HCT116 (cell line): Measurements from ENCODE around the gene DOCK7. TPM values are rescaled to one million over a fixed set of nuclear protein-coding genes. Genes with fewer than 3 reads are reported as not detected.

Experiments
- ATAC-seq: fragments of 200-7000 bp; cut with Tn5 transposase; 2 replicates; pipeline ENCODE4 v1.9.1; 2020; ENCODE audit warnings: mild to moderate bottlenecking, moderate library complexity
- BruUV-seq: library from RNA; stranded (reverse); fragments of 400-500 nt; replicated peaks from 2 replicates; lab custom pipeline; 2021; lab: Mats Ljungman, UMichigan
- CTCF ChIA-PET: fragments of 300-600 bp; sonication (Branson Sonifier 250); formaldehyde crosslinking; loops from one replicate; lab custom pipeline; 2021; ENCODE audit warnings: antibody characterized with exemption; lab: Charles Lee
- POLR2A ChIA-PET: fragments of 300-600, 350-600 bp; sonication (Branson Sonifier 250); formaldehyde crosslinking; loops from one replicate; lab custom pipeline; 2021; ENCODE audit warnings: antibody characterized with exemption; lab: Charles Lee
- RAD21 ChIA-PET, 2 experiments: fragments of 300-600 bp; sonication (Branson Sonifier 250); formaldehyde crosslinking; loops; one replicate each; lab custom pipeline; 2023; ENCODE audit warnings: low total read pairs in 2 of 2; ENCODE audit not compliant: uncharacterized antibody in 2 of 2, unreplicated experiment in 2 of 2, low non-redundant PET in 1 of 2; lab: Charles Lee
- DNase-seq: peaks from one replicate; pipeline ENCODE4 v3.0.0-alpha.2; 2010; ENCODE audit warnings: low read depth, low spot score
- H2AFZ ChIP-seq: fragments of 200-600 bp; shearing (Covaris generic), sonication (generic); 2 replicates; pipeline ENCODE4 v1.6.1; 2017; ENCODE audit warnings: low read depth, mixed run types, mixed read lengths, antibody characterized with exemption, low read length; ENCODE audit not compliant: poor library complexity, severe bottlenecking
- H3K27ac ChIP-seq: 2 replicates; pipeline ENCODE4 v1.5.1; 2012; ENCODE audit warnings: low read depth, low read length
- H3K27me3 ChIP-seq: fragments of 200-600 bp; sonication (generic); 2 replicates; pipeline ENCODE4 v1.6.1; 2016; ENCODE audit warnings: mixed run types, low read length, mixed read lengths; ENCODE audit not compliant: insufficient read depth
- H3K36me3 ChIP-seq, 2 experiments: fragments of 200-500 bp in 1 of 2; fragments of 200-600 bp in 1 of 2; sonication (Bioruptor generic) in 1 of 2; sonication (generic) in 1 of 2; 2 replicates each; pipeline versions ENCODE4 v1.5.1 to v1.6.1; 2014 to 2016; ENCODE audit warnings: low read length in 2 of 2, inconsistent platforms in 1 of 2, mixed read lengths in 1 of 2, mixed run types in 1 of 2; ENCODE audit not compliant: insufficient read depth in 2 of 2, control insufficient read depth in 1 of 2
- H3K4me1 ChIP-seq, 2 experiments: fragments of 200-600 bp in 1 of 2; sonication (generic) in 1 of 2; 2 replicates each; pipeline versions ENCODE4 v1.5.1 to v1.6.1; 2012 to 2017; ENCODE audit warnings: low read length in 2 of 2, inconsistent platforms in 1 of 2, mild to moderate bottlenecking in 1 of 2, mixed read lengths in 1 of 2, mixed run types in 1 of 2, moderate library complexity in 1 of 2; ENCODE audit not compliant: insufficient read depth in 2 of 2, control insufficient read depth in 1 of 2
- H3K4me2 ChIP-seq: fragments of 200-600 bp; sonication (generic); 2 replicates; pipeline ENCODE4 v1.6.1; 2017; ENCODE audit warnings: mixed run types, low read length, mixed read lengths
- H3K4me3 ChIP-seq, 2 experiments: fragments of 200-600 bp in 1 of 2; sonication (generic) in 1 of 2; replicated peaks in 1 of 2; 2 replicates each; pipeline ENCODE4 v1.5.1; 2011 to 2016; ENCODE audit warnings: low read length in 2 of 2, control low read depth in 1 of 2, low read depth in 1 of 2, mild to moderate bottlenecking in 1 of 2, mixed read lengths in 1 of 2, mixed run types in 1 of 2
- H3K79me2 ChIP-seq: fragments of 200-600 bp; sonication (generic); 2 replicates; pipeline ENCODE4 v1.6.1; 2017; ENCODE audit warnings: mild to moderate bottlenecking, mixed run types, low read length, moderate library complexity, mixed read lengths; ENCODE audit not compliant: insufficient read depth
- H3K9ac ChIP-seq: fragments of 200-600 bp; sonication (generic); 2 replicates; pipeline ENCODE4 v1.6.1; 2016; ENCODE audit warnings: low read length, mixed read lengths
- H3K9me2 ChIP-seq: fragments of 200-600 bp; sonication (generic), shearing (Covaris generic); 2 replicates; pipeline ENCODE4 v1.6.1; 2017; ENCODE audit warnings: mixed run types, mild to moderate bottlenecking, moderate library complexity; ENCODE audit not compliant: insufficient read depth
- H3K9me3 ChIP-seq, 2 experiments: fragments of 200-500 bp in 1 of 2; fragments of 200-600 bp in 1 of 2; sonication (Bioruptor generic) in 1 of 2; sonication (generic) in 1 of 2; 2 replicates each; pipeline ENCODE4 v1.6.1; 2014 to 2017; ENCODE audit warnings: low read length in 2 of 2, mixed read lengths in 2 of 2, inconsistent platforms in 1 of 2, low read depth in 1 of 2, mild to moderate bottlenecking in 1 of 2, mixed run types in 1 of 2, moderate library complexity in 1 of 2; ENCODE audit not compliant: control insufficient read depth in 1 of 2, insufficient read depth in 1 of 2
- H4K20me1 ChIP-seq: fragments of 200-600 bp; sonication (generic), shearing (Covaris generic); 2 replicates; pipeline ENCODE4 v1.6.1; 2017; ENCODE audit warnings: mixed run types, mild to moderate bottlenecking, moderate library complexity; ENCODE audit not compliant: insufficient read depth
- CBX3 ChIP-seq: IDR thresholded peaks from 2 replicates; pipeline ENCODE4 v1.6.1; 2012; ENCODE audit warnings: low read depth
- EGR1 ChIP-seq: IDR thresholded peaks from 2 replicates; pipeline ENCODE4 v1.6.1; 2012; ENCODE audit warnings: low read depth
- EZH2phosphoT487 ChIP-seq: fragments of 200-600 bp; IDR thresholded peaks from 2 replicates; pipeline ENCODE4 v1.6.1; 2018; ENCODE audit warnings: antibody characterized with exemption, borderline replicate concordance
- MAX ChIP-seq: IDR thresholded peaks from 2 replicates; pipeline ENCODE4 v1.6.1; 2012
- SP1 ChIP-seq: IDR thresholded peaks from 2 replicates; pipeline ENCODE4 v1.6.1; 2012; ENCODE audit warnings: low read depth
- SRF ChIP-seq: IDR thresholded peaks from 2 replicates; pipeline ENCODE4 v1.6.1; 2012; ENCODE audit warnings: low read depth
- TCF7L2 ChIP-seq: IDR thresholded peaks from 2 replicates; pipeline ENCODE4 v1.7.0; 2011; ENCODE audit warnings: borderline replicate concordance, inconsistent platforms; ENCODE audit not compliant: insufficient read depth, insufficient read length; ENCODE audit errors: extremely low read depth
- ZBTB33 ChIP-seq: IDR thresholded peaks from 2 replicates; pipeline ENCODE4 v1.6.1; 2011; ENCODE audit warnings: mild to moderate bottlenecking, low read length, moderate library complexity; ENCODE audit not compliant: insufficient replicate concordance; ENCODE audit errors: extremely low read depth
- intact Hi-C: fragments of 100-400 bp; cut with micrococcal nuclease; formaldehyde crosslinking; loops from 2 replicates; pipeline ENCODE4 v1.10.0; 2022
- total RNA-seq: library from RNA; stranded (reverse); gene quantifications from one replicate; pipeline ENCODE4 v1.2.1, GENCODE V29; 2021; ENCODE audit not compliant: unreplicated experiment

DOCK7 gene
- total RNA-seq, 1 experiment from 2014 or later: 49.0 TPM

- TF ChIP-seq CBX3 (no peak), MAX (no peak), ZBTB33 (no peak), EGR1 (no peak)
These were observed 164.3 kb downstream of the DOCK7 start (continued) for GRCh38 chr1:62523860-62524259.

- H3K27ac ChIP-seq: no peak overlapping the region
- DNase-seq (no peak), ATAC-seq (no peak)
- no peaks in the 10 kb centered on the region for H3K36me3 ChIP-seq
- BruUV-seq: no TSS peak
- H4K20me1 ChIP-seq: no peaks in the 10 kb centered on the region
- H3K4me2 ChIP-seq: no peak overlapping the region
- RAD21 ChIA-PET: no interaction called here
- no peaks in the 10 kb centered on the region for H3K9me3 ChIP-seq
- intact Hi-C loops: no loop called here
- H3K9ac ChIP-seq: no peak overlapping the region
- H3K9me2 ChIP-seq: no peaks in the 10 kb centered on the region
- H3K4me3 ChIP-seq: no peak overlapping the region
- no peaks in the 10 kb centered on the region for H3K4me1 ChIP-seq
- CTCF ChIA-PET: no interaction called here
- H3K27me3 ChIP-seq: no peaks in the 10 kb centered on the region
- no peaks in the 10 kb centered on the region for H3K79me2 ChIP-seq
- no peak overlapping the region for H2AFZ ChIP-seq
- TF ChIP-seq TCF7L2 (no peak), SP1 (no peak), ZBTB33 (no peak), SRF (no peak), CBX3 (no peak), EZH2phosphoT487 (no peak)
- POLR2A ChIA-PET: no interaction called here
These were observed 171.6 kb downstream of the DOCK7 start for GRCh38 chr1:62516600-62516999.
